Lower leg skin (tissue), 4 donors: ENCODE measurements around the gene PSMB3. TPM values are rescaled to one million over a fixed set of nuclear protein-coding genes. Genes with fewer than 3 reads are reported as not detected.

Experiments used
- DNase-seq, 2 donors: peaks; one replicate each; pipeline ENCODE4 v3.0.0-alpha.2; 2019; ENCODE audit warnings: low spot score in 2 of 2
- H3K4me3 ChIP-seq: fragments of 200-600 bp; sonication (generic); 2 replicates; pipeline ENCODE4 v1.5.1; 2017; ENCODE audit warnings: mild to moderate bottlenecking, low read depth; ENCODE audit not compliant: poor library complexity, severe bottlenecking
- POLR2A ChIP-seq, 2 donors: fragments of 450-650 bp; IDR thresholded peaks; one replicate each; pipeline ENCODE4 v1.6.1; 2016 to 2017; ENCODE audit warnings: antibody characterized with exemption in 2 of 2, mild to moderate bottlenecking in 1 of 2, moderate library complexity in 1 of 2
- WGBS, 2 donors: methylation state at CpG; one replicate each; pipeline ENCODE4 v1.1.5; 2018; 5-methylcytosine and 5-hydroxymethylcytosine counted together
- intact Hi-C: fragments of 100-400 bp; cut with DNase I; formaldehyde crosslinking; loops from one replicate; pipeline ENCODE4 v1.15.0; 2023; ENCODE audit warnings: low total_unique reads
- total RNA-seq, 4 donors: library from RNA; depleted of rRNA; stranded (reverse); fragments of >200 nt; gene quantifications; one replicate each; pipeline ENCODE4 v1.1.0, GENCODE V29; 2016
- TF ChIP-seq, protein P1 (sequence below), 3 donors: fragments of 450-650 bp; IDR thresholded peaks; one replicate each; pipeline ENCODE4 v1.5.1; 2016; ENCODE audit warnings: antibody characterized with exemption in 3 of 3, mild to moderate bottlenecking in 3 of 3, moderate library complexity in 2 of 3

The PSMB3 gene
- total RNA-seq, 4 donors from 2014 or later: 115 to 149 (median 139) TPM

DNA sequence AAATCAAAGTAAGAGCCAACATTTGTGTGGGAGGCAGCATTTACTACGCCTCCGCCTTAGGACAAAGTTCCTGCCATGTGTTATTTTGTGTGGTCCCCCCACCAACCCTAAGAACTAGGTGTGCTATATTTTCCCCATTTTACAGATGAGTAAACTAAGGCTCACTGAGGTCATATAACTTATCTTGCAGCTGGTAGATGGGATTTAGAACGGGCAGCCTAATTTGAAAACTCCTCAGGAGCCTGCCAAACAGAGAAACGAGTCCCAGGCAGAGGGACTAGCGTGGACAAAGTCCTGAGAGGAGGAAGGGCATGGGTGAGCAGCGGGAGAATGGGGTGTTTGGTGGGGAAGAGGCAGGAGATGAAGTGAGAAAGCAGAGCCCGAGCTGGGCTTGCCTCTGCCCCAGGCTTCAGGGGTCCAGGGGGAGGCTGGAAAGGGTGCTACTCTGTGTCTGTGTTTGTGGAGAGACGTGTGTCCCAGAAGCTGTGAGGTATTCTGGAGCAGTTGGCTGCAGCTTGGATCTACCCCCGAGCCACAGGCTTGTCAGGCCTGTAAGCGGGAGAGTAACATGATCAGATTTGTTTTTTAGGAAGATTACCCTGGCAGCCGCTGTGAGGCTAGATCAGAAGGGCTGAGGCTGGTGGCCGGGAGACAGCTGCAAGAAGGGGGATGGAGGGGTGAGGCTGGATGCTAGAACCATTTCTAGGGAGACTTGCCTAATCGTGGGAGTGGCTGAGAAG is 42.5 kb upstream of the PSMB3 start:
- H3K4me3 ChIP-seq: no peak overlapping the region
- no peak for DNase-seq
- no peak for TF ChIP-seq POLR2A (IDR thresholded peaks at IDR 0.05)
- TF ChIP-seq, protein P1, sequence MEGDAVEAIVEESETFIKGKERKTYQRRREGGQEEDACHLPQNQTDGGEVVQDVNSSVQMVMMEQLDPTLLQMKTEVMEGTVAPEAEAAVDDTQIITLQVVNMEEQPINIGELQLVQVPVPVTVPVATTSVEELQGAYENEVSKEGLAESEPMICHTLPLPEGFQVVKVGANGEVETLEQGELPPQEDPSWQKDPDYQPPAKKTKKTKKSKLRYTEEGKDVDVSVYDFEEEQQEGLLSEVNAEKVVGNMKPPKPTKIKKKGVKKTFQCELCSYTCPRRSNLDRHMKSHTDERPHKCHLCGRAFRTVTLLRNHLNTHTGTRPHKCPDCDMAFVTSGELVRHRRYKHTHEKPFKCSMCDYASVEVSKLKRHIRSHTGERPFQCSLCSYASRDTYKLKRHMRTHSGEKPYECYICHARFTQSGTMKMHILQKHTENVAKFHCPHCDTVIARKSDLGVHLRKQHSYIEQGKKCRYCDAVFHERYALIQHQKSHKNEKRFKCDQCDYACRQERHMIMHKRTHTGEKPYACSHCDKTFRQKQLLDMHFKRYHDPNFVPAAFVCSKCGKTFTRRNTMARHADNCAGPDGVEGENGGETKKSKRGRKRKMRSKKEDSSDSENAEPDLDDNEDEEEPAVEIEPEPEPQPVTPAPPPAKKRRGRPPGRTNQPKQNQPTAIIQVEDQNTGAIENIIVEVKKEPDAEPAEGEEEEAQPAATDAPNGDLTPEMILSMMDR (IDR thresholded peaks at IDR 0.05): no peak
- intact Hi-C loops: no loop called here
- 59 to 61% methylated on average over 13 of the region's 13 CpGs for WGBS, 2 donors

DNA sequence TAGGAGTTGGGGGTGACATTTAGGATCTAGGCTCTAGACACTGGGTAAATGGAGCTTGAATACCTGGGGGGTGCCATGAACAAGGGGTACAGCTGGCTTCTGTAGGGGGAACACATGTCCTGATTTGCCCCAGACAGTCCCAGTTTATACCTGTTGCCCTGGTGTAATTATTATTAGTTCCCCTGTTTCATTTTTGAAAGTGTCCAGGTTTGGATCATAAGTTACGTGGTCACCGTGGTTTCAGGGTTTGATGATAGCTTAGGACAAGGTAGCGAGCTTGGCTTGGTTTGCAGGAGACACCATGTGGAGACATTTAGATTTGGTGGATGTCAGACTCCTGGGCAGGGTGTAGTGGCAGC is 42.0 kb upstream of the PSMB3 start:
- intact Hi-C loops: no loop called here
- 81 to 97% methylated on average over 3 of the region's 3 CpGs for WGBS, 2 donors
- no peak overlapping the region for H3K4me3 ChIP-seq
- TF ChIP-seq POLR2A (IDR thresholded peaks at IDR 0.05): no peak
- TF ChIP-seq, protein P1 (IDR thresholded peaks at IDR 0.05): no peak
- DNase-seq: no peak

DNA sequence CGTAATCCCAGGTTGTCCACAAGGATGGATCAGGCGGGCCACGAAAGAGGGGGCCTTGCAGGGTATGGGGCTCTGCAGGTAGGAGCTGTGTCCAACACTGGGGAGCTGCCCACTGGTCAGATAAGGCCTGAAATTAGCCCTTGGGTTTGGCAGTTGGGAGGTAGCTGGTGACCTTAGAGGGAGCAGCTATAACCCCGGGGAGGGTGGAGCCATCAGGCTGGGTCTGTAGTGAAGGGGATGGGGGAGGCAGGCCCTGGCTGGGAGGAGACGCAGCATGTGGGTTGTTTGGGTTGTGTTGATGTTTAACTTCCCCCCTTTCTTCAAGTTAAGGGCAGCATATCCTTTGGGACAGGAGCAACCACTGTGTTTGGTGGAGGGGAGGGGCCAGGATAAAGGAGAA is 41.6 kb upstream of the PSMB3 start:
- no peak for DNase-seq
- intact Hi-C loops: no loop called here
- WGBS, 2 donors: 84 to 92% methylated on average over 5 of the region's 5 CpGs

DNA sequence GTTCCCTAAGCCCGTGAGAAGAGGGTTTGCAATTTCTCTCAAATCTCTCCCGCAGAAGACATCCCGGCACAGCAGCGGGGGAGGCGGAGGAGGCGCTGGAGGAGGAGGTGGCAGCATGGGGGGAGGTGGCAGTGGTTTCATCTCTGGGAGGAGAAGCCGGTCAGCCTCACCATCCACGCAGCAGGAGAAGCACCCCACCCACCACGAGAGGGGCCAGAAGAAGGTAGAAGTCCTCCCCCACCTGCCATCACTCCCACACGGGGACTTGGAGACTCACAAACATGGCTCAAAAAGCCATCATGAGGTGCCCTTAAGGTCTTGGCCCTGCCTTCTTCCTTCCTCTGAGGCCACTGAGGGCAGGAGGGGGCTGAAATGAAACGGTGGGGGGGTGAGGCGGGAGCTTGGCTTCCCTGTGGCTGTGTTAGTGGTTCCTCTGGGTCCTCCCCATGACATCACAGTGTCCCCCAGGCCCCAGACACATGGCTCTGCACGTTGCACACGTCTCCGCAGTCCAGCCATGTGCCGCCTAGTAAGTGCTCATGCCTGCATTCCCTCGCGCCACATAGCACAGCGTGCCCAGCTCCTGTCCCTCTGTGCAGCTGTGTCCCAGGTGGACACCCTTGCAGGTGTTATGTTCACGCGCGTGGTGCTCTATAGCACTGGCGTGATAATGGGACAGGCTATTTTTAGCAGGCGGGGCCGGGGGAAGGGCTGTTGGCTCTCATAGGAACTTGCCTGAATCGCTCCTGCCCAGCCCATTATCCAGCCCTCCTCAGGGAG is 40.6 kb upstream of the PSMB3 start:
- 76 to 82% methylated on average over 25 to 26 of the region's 26 CpGs for WGBS, 2 donors
- intact Hi-C loops: no loop called here
- H3K4me3 ChIP-seq: no peak overlapping the region
- DNase-seq: no peak
- TF ChIP-seq, protein P1 (IDR thresholded peaks at IDR 0.05): no peak
- no peak for TF ChIP-seq POLR2A (IDR thresholded peaks at IDR 0.05)

More for the DNA sequence above, 41.6 kb upstream of the PSMB3 start:
- H3K4me3 ChIP-seq: no peak overlapping the region
- TF ChIP-seq POLR2A (IDR thresholded peaks at IDR 0.05): no peak
- TF ChIP-seq, protein P1 (IDR thresholded peaks at IDR 0.05): no peak

DNA sequence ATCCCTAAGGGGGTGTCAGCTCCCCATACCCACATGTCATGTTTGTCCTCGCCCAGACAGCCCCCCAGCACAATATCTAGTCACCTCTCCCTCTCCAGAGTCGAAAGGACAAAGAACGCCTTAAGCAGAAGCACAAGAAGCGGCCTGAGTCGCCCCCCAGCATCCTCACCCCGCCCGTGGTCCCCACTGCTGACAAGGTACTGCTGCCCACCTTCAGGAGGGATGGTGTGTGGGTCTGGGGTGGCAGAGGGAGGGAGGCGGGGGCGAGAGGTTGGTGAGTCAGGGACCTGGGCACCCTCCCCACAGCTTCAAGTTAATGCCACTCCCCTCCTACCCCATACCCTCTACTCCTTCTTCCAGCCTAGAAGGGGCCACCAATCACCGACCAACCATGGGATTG is 39.9 kb upstream of the PSMB3 start:
- TF ChIP-seq, protein P1 (IDR thresholded peaks at IDR 0.05): no peak
- TF ChIP-seq POLR2A (IDR thresholded peaks at IDR 0.05): no peak
- H3K4me3 ChIP-seq: no peak overlapping the region
- intact Hi-C loops: no loop called here
- WGBS, 2 donors: 93% methylated on average over 10 of the region's 10 CpGs
- no peak for DNase-seq
